Fibroblast of skin of left biceps (primary cell): ENCODE data around the gene ARSK.
A peak's percentile ranks its signal among the peaks of the same experiment; 100 is the strongest.
"Not testable (repeated sequence)": the region's sequence is repeated elsewhere in the genome, so short reads cannot be mapped to it uniquely, and the experiment has no call there.

Experiments
- DNase-seq, 2 experiments: peaks; one replicate each; pipeline ENCODE4 v3.0.0-alpha.2; 2013; ENCODE audit warnings: low read depth in 2 of 2

ARSK gene

DNA sequence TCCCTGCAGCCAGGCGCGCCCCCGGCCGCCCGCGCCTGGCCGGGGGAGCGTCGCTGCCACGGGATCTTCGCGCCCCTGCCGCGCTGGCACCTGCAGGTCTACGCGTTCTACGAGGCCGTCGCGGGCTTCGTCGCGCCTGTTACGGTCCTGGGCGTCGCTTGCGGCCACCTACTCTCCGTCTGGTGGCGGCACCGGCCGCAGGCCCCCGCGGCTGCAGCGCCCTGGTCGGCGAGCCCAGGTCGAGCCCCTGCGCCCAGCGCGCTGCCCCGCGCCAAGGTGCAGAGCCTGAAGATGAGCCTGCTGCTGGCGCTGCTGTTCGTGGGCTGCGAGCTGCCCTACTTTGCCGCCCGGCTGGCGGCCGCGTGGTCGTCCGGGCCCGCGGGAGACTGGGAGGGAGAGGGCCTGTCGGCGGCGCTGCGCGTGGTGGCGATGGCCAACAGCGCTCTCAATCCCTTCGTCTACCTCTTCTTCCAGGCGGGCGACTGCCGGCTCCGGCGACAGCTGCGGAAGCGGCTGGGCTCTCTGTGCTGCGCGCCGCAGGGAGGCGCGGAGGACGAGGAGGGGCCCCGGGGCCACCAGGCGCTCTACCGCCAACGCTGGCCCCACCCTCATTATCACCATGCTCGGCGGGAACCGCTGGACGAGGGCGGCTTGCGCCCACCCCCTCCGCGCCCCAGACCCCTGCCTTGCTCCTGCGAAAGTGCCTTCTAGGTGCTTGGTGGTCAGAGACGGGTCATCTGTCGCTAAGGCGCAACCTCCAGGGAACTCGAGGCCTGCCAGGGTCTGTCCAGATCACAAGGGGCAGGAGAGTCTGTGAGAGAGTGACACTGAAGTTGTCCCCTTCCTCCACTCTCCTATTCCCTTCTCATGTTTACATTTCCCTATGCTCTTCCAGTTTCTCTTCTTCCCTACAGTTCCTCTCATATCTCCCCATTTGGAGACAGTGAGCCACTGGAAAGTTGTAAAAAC, 66.3 kb downstream of the ARSK start:
- no peak for DNase-seq

DNA sequence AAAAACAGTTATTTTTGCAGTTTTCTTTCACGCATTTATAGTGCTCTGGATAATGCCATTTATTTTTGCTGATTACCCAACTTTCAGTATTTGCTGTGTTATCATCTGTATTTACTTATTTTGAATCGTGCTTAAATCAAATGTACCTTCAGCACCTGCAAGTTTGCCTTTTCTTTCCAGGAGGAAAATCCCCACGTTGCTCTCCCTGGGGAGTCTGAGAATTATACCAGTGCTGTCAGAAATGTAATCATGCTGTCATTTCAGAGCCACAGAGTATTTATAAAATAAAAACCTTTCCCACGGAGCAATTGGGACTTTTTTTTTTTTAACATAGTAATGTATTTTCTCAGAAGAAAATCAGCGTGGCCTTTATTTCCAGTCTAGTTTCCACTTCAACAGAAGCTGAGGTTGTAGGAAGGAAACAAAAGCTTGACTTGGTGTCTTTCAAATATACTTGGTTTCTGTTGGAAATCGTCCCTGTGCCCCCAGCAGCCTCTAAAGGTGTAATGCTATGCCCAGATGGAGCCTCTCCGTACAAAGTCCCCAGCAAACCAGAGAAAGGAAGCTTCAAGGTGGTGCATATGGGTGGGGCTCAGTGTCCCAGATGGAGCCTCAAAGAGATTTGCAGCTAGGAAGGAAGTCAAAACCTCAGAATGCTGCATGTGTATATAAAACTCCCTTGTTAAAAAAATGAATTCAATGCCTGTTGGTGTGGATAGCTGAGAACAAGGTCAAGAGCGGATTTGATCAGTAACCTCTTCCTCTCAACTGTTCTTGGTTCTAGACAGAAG, 67.1 kb downstream of the ARSK start:
- DNase-seq: no peak

GRCh38 chr5:95623706-95624105, 68.8 kb downstream of the ARSK start:
- DNase-seq: no peak

DNA sequence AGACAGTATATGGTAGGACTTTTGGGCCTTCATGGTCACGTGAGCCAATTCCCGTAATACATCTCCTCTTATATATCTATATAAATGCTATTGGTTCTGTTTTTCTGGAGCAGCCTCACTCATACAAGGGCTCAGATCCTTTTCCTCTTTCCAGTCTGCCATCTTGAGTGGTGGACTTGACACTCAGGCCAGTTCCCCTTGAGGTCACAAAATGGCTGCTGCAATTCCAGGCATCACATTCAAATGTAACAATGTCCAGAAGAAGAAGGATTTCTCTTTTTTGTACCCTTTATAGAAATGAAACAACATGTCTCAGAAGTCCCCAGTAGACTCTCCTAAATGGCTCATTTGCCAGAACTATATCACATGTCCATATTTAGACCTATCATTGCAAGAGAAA, 69.5 kb downstream of the ARSK start:
- no peak for DNase-seq

GRCh38 chr5:95626701-95627100, 71.8 kb downstream of the ARSK start:
- no peak for DNase-seq

DNA sequence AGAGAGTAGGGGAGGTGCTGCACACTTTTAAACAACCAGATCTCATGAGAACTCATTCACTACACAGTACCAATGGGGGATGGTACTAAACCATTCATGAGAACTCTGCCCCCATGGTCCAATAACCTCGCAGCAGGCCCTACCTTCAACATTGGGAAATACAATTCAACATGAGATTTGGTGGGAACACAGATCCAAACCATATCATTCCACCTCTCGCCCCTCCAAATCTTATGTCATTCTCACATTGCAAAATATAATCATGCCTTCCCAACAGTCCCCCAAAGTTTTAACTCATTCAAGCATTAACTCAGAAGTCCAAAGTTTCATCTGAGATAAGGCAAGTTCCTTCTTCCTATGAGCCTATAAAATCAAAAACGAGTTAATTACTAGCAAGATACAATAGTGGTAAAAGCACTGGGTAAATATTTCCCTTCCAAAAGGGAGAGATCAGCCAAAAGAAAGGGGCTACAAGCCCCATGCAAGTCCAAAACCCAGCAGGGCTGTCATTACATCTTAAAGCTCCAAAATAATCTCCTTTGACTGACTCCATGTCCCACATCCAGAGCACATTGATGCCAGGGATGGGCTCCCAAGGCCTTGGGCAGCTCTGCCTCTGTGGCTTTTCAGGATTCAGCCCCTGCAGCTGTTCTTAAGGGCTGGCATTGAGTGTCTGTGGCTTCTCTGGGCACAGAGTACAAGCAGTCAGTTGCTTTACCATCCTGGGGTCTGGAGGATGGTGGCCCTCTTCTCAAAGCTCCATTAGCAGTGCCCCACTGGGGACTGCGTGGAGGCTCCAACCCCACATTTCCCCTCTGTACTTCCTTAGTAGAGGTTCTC, 73.3 kb downstream of the ARSK start:
- DNase-seq: no peak

GRCh38 chr5:95628933-95629332, 74.0 kb downstream of the ARSK start:
- DNase-seq: no peak

DNA sequence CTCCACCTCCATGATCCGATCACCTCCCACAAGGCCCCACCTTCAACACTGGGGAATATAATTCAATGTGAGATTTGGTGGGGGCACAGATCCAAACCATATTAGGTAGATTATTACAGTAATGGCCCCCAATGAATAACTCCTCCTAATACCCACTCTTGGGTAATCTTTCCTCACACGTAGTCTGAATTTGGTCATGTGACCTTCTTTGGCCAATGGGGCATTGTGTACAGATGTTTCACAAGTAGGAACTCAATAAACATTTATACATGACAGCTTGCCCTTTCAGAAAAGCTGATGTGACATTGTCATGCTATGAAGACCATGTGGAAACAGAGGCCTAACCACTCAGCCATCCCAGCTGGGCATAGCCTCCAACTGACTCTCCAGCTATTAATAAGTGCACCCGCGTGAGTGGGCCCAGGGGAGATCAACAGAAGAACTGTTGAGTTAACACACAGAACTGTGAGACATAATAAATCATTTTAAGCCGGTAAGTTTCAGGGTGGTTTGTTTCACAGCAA, 75.6 kb downstream of the ARSK start:
- DNase-seq: no peak

DNA sequence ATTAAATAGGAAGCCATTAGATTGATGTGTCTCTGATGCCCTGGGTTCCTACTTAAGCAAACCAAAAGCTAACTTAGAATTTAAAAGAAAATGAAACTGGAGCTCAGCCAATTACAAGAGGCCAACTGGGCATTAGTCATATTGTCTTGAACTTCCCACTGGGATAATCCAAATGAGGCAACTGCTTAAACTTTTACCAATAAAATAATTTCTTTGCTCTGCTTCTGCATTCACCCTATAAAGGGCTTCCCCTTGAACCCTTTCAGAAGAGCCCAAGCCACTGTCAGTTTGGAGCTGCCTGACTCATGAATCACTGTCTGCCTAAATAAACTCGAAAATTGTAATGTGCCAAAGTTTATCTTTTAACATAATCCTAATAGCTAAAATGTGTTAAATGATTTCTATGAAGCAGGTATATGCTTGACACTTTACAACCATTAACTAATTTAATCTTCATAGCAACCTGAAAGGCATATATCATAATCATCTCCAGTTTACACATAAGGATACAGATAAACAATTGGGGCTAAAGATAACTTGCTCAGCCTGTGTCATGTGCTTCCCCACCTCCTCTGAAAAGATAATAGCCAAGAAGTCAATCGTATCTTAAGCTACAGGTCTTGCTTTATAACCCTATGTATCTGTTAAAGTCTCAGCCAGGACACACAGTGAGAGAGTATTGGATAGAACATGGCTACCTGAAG, 76.5 kb downstream of the ARSK start:
- DNase-seq: no peak

GRCh38 chr5:95631991-95632675, 77.2 kb downstream of the ARSK start:
- DNase-seq: no peak

DNA sequence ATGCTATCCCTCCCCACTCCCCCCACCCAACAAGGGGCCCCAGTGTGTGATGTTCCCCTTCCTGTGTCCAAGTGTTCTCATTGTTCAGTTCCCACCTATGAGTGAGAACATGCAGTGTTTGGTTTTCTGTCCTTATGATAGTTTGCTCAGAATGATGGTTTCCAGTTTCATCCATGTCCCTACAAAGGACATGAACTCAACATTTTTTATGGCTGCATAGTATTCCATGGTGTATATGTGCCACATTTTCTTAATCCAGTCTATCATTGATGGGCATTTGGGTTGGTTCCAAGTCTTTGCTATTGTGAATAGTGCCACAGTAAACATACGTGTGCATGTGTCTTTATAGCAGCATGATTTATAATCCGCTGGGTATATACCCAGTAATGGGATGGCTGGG, 78.0 kb downstream of the ARSK start:
- not testable (repeated sequence) for DNase-seq

GRCh38 chr5:95633671-95634070, 78.8 kb downstream of the ARSK start:
- DNase-seq: no peak

DNA sequence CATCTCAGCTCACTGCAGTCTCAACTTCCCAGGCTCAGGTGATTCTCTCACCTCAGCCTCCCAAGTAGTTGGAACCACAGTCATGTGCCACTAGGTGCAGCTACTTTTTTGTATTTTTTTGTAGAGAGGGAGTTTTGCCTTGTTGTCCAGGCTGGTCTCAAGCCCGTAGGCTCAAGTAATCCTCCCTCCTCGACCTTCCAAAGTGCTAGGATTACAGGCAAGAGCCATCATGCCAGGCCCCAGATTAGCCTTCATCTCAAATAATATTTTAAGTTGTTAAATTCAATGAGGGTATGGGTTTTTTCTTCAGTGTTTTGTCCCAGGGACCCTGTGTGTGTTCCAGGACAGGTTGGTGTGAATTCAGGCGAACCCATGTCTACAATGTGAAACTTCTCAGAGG, 79.2 kb downstream of the ARSK start:
- no peak for DNase-seq

DNA sequence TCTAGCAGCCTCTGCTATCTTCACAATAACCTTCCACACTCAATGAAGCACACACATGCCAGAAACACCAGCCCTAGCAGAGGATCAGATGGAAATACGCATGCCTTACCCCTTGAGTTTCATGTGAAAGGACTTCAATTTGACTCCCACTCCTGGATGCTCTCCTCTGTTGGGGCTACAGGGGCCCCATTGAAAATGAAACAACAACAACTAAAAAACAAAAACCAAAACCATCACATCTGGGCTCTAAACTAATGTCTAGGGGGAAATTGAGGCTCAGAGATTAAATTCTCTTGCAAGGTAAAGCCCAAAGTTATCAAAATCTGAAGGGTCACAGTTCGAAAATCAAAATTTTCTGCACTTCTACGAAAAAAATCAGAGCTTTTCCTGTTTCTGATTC, 83.7 kb downstream of the ARSK start:
- no peak for DNase-seq

DNA sequence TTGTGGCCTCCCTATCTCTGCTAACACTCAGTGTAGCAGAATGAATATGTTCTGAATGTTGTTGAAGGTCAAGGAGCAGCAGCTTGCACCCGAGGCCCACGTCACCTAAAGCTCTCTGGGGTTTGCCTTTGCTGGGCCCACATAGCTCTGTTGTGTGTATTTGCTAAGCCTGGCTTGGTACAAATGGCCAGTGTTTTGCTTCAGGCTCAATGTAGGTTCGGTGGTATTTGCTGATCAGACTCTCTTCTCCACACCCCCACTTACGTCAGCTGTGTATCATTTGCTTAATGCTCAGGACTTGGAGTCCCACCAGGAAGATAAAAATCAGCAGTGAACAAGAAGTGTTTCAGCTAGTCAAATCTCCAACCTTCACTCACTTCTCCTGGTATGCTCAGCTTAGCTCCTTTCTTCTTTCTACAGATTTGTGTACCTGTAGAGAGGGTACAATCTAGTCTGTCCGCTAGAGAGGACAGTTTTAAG, 86.9 kb downstream of the ARSK start:
- no peak for DNase-seq

DNA sequence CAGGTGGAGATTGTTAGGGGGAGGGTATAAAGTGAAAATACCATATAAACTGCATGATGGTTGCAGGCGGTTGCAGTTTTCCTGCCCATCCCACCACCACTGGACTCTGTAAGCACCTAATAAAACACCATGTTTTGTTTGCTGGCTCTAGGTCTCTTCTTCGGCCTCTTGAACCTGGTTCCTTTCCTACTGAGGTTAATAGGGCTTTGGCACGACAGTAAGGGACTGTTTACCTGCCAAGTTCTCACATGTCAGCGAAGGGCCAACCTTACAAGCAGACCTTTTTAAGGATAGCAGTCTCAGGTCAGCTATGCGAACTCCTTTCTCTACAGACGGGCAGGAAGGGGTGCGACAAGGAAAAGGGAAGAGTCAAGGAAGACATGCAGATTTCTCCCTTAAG, 88.3 kb downstream of the ARSK start:
- DNase-seq: no peak

- DNase-seq: no peak
Observed at GRCh38 chr5:95644351-95645042, 89.6 kb downstream of the ARSK start.

GRCh38 chr5:95646226-95646568, 91.3 kb downstream of the ARSK start:
- not testable (repeated sequence) for DNase-seq

GRCh38 chr5:95646569-95647431, 91.9 kb downstream of the ARSK start, which contains the start of gene RFESD:
Gene RFESD, plus strand, starts transcription at chr5:95646777. Its CDS starts 5,495 bp downstream, at chr5:95652272.
- peak; percentile 87 to 89 for DNase-seq
